Panc1 (cell line): ENCODE results near the gene TMEM117.
"Not testable (repeated sequence)": the region's sequence is repeated elsewhere in the genome, so short reads cannot be mapped to it uniquely, and the experiment has no call there.

Experiments
- CTCF ChIP-seq: fragments of 450-650 bp; IDR thresholded peaks from 2 replicates; pipeline ENCODE4 v1.5.1; 2017; ENCODE audit warnings: mild to moderate bottlenecking
- POLR2AphosphoS5 ChIP-seq: IDR thresholded peaks from 2 replicates; pipeline ENCODE4 v1.6.1; 2012; ENCODE audit warnings: mild to moderate bottlenecking, low read depth, low read length, moderate library complexity

GRCh38 chr12:44044491-44044890 lies 208.6 kb downstream of the TMEM117 start:
- TF ChIP-seq POLR2AphosphoS5, CTCF: not testable (repeated sequence)
